NCI-H1092 (cell line): ENCODE measurements around the gene MICAL3.

Source experiments
- DNase-seq: peaks from one replicate; lab custom pipeline; 2025; lab: John Stamatoyannopoulos, UW

Gene MICAL3

DNA sequence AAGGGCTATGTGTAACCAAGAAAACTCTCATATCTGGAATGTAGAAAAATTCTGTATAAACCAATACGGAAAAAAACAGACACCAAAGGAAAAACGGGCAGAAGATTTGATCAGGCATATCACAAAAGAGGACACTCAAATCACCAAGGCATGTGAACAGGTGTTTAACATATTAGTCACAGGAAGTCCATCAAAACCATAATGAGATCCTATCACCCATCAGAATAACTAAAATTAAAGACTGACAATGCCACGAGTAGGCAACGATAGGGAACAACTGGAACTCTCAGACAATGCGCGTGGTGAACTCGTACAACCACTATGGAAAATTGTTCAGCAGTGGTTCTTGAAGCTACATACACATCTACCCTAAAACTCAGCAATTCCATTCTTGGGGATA is 94.5 kb downstream of the MICAL3 start:
- no peak for DNase-seq

DNA sequence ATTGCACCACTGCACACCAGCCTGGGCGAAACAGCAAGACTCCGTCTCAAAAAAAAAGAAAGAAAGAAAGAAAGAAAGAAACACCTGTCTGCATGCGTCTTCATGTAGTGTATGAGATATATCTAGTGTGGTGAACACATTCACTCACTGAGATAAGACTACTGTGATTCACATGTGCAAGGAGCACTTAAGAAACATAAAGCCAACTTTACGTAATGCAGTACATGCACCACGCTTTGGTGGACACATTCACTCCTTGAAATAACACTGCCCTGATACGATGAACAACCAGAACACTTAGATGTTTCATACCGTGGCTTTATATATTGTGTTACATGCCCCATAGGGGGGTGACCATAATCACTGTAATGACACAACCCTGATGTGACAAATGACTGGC is 96.0 kb downstream of the MICAL3 start:
- no peak for DNase-seq

DNA sequence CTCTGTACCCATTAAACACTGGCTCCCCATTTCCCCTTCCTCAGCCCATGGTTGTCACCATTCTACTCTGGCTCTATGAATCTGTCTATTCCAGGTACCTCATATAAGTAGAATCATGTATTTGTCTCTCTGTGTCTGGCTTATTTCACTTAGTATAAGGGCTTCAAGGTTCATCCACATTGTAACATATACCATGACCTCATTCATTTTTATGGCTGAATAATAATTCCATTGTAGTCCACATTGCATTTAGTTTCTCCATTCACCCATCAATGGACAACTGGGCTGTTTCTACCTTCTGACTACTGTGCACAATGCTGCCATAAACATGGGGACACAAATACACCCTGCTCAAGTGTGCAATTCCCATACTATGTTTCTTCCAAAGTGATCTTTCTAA is 97.3 kb downstream of the MICAL3 start:
- no peak for DNase-seq

DNA sequence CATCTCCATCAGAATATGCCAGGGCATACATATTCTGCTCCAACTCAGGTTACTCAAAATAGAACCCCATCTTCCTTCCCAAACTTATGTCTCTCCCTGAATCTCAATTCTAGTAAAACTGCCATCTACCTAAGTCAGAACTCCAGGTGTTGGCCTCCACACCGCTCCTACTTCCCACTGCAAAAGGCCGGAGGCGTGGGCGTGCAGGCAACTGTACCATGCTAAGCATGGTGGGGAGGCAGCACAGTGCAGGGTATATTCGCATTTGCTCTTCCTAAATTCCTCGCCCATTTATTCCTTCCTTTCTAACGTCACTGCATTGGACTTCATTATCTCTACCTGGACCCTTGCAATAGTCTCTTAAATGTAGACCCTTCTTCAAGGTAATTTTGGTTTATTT is 97.8 kb downstream of the MICAL3 start:
- no peak for DNase-seq

DNA sequence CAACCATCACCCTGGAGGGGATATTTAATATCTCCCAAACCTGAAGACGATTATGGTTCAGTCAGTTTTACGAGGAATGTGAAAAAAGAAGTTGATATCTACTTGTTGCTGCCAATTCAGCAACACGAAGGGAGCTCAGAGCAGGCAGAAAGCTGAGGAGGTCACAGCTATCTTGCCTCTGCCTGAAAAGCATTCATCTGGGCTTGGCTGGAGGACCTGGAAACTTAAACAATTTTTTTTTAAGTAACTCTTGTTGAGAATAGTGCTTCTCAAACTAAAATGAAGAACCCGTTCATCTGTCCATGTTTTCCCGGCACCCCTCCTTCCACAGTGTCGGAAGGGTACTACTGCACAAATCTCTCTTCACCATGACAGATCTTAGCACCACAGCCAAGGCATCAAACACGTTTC is 98.9 kb downstream of the MICAL3 start:
- DNase-seq = no peak

DNA sequence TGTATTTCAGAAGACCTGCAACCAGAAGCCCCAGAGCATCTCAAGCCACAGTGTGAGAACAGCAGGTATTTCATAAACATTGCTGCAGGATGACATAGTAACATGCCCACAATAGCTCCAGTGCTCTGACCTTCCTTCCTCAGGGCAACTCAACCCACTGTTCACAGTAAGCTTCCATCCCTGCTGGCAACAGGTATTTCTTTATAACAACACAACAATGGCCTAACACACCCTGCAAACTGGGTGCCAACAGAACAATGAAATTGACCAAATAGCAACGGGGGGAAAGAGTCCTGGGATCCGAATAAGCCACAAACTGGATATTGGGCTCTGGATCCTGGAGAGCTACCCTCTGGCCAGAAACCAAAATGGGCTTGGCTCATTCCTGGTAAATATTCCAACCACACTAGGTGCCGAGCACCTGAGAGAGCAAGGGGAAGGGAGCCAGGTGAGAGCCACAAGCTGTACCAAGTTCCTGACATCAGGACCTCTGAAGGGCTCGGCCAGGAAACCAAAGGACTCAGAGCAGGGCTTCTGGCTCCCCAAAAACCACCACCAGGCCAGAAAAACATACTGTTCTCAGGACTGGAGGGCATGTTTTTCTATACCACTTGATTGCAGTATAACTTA is 99.5 kb downstream of the MICAL3 start:
- no peak for DNase-seq

DNA sequence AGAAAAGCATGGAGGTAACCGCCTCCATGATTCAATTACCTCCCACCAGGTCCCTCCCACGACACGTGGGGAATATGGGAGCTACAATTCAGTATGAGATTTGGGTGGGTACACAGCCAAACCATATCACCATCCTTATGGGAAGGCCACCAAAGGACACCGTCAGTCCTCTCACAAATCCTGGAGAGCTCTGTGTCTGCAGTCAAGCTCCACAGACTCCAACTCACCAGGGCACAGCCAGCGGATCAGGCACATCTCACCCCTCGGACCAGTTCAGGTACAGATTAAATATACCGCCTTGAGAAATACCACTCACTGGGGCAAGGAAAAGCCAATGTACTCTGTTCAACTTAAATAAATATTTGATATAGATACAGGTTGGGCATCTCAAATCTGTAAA is 100.3 kb downstream of the MICAL3 start:
- no peak for DNase-seq

DNA sequence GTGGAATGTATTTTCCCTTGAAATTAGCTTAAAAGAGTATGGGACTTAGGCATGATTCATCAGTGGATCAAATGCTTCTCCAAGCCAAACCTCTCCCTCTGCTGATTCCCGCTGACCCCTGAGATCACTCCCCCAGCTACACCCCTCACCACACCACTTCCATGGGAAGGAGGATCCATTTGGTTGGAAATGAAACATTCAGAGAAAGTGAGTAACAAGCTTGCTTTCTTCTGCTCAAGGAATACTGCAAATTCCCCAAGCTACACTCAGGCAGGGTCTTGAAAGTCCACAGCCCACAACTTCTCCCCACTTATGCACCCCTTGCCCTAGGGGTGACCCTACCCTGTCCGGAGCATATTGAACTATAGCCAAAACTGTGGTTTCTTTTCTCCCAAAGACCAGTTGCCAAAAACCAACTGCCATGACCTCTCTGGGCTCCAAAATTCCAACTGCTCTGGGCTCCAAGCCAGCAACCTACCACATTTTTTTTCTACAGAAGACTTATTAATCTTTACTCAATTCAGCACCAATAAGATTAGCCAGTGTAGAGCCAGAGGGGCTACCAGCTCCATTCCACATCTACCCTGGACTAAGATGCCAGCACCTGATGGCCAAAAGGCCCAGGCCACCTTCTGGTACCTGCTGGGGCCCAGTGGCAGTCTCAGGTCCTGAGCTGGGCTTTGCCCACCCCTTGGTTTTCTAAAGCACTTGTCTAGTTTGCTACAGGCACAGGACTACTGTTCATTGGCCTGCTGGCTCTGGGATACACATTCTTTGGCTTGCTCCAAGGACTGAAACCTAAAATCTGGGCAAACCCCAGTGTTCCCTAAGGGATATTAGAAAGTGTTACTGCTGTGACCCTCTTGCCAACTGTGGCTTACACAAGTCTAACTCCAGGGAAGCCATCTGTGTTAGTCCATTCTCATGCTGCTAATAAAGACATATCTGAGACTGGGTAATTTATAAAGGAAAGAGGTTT is 101.1 kb downstream of the MICAL3 start:
- no peak for DNase-seq

DNA sequence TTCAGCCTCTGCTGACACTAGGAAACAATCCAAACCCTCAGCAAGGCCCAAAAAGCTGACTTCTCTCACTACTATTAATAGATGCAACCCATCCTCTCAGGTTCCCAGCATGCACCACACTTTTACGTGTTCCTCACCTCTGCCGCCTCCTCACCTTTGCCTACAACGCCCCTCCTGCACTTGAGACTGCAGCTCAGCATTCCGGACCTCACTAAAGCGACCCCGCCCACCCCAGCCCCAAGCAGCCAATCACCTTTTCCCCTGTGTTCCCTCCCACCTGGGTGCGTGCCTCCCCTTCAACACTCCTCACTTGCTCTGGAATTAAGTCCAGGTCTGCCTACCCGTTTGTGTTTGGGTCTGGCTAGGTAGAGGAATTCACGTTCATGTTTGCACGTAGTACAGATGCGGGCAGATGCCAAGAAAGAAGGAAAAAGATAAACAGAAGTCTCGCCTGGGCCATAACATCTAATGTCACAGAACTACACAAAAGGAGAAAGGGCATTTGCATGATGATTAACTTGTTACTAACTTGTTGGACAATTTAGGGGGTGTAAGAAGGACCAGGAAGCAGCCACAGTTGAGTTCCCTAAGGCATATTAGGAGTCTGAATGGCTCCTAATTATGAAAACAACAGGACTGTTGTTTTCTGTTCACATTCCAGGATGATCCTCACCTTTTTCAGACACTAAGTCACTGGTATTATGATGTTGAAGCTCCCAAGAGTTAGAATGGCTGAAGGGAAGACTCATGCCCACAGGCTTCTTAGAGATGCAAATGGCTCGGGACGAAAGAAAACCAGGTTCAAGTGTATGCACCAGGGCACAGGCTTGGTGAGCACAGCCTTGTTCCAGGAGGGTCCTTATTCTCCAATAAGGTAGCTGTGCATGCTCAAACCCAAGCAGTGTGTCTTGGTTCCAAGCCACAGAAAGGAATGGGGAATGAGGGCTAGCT is 102.2 kb downstream of the MICAL3 start:
- no peak for DNase-seq

DNA sequence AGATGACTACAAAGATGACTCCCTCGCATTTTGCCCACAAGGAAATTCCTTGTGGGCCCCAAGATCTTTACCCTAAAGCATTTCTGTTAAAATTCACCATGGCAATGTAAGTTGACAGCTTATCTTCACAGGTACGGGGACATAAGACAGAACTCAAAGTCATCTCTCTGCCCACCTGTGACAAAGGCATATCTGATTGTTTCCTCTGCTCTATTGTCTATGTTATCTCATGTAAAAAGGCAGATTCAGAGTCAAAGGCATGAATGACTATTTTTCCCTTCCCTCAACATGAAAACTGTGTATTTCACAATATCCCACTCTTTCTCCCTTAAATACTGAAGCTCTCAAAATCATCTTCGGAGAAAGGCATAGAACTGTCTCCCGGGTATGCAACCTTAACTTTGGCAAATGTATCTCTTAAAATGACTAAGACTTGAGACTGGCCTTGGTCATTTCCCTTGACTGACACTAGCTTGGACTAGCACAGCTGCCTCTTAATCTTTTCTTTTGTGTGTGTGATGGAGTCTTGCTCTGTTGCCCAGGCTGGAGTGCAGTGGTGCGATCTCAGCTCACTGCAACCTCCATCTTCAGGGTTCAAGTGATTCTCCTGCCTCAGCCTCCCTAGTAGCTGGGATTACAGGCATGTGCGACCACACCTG is 103.2 kb downstream of the MICAL3 start:
- DNase-seq = no peak

DNA sequence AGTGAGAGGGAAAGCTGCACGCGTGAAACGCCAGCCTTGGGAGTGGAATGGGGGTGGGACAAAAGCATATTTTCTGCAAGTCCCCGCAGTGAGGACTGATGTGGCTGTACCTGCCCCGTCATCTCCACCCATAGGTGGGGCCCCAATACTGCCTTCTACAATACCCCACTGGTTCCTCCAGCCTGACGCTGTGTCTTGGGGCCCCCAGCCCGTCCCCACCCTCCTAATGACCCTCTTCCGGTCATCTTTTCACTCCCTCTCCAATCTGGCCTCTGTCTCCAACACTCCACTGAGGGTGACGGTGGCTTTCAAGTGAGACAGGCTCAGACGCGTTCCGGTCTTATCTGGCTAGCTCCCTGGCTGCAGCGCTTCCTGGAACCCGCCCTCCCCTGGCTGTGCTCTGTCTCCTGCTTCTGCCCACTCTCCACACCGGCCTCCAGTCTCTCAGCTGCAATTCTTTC is 104.2 kb downstream of the MICAL3 start:
- no peak for DNase-seq

DNA sequence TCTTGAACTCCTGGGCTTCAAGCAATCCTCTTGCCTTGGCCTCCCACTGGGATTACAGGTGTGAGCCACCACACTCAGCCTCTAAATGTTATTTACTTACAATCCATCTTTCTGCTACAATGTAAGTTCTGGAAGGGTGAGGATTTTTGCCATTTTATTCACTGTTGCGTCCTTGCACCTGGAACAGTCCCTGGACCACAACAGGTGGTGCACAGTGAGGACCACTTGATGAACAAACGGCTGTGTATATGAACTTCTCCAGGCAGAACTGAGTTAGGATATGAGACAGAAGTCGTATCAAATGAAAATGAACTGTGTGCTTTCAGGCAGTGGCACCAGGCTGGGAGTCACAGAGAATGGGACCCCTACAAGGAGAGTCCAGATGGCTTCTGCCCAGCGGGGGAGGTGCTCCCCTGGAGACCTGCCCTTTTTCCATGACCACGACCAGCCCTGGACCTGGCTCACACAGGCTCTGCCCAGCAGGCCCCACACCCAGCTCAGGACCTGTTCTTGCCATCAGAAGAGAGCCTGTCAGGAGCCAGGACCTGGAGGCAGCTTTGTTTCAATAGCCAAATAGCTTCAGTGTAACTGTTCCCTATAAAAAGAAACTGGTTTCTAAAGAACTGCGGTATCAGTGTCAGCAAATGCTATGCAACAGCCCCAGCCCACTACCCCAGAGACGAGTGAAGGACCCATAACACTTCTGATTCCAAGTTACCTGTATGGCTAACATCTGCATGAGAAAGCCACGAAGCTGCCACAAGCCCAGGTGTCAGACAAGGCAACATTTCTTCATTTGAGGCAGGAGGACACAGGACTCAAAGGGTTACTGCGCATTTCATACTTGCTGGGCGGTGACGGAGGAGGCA is 104.9 kb downstream of the MICAL3 start:
- DNase-seq = no peak

DNA sequence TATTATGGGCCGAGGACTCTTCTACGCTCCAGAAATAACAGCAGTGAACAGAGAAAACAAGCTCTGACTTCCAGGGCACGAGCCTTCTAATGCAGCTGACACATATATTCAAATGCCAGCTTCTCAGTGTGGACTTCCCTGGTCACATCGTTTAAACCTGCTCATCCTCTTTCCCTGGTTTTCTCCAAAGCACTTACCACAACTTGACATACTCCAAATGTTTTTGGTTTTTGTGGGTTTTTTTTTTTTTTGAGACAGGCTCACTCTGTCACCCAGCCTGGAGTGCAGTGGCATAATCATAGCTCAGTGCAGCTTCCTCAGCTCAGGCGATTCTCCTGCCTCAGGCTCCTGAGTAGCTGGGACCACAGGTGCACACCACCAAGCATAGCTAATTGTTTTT is 105.5 kb downstream of the MICAL3 start:
- no peak for DNase-seq

DNA sequence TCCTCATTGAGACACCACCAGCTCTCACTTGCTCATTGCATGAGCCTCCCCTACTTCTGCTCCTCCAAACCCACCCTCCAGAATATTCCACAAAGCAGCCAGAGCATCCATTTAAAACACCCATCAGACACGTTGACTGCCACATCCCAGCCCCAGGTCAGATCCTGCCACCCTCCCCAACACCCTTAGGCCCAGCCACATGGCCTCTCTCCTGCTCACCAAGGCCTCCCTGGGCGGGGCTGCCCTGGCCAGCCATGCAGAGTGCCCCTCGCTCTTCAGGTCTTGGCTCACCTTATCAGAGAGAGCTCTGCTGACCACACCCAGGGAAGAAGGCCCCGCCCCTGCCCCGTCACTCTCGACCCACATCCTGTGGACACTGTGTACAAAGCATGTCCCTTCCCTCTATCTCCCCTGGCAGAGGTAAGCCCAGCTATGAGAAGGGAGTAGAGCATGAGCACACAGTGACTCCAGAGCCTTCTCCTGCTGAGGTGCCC is 106.8 kb downstream of the MICAL3 start:
- no peak for DNase-seq

DNA sequence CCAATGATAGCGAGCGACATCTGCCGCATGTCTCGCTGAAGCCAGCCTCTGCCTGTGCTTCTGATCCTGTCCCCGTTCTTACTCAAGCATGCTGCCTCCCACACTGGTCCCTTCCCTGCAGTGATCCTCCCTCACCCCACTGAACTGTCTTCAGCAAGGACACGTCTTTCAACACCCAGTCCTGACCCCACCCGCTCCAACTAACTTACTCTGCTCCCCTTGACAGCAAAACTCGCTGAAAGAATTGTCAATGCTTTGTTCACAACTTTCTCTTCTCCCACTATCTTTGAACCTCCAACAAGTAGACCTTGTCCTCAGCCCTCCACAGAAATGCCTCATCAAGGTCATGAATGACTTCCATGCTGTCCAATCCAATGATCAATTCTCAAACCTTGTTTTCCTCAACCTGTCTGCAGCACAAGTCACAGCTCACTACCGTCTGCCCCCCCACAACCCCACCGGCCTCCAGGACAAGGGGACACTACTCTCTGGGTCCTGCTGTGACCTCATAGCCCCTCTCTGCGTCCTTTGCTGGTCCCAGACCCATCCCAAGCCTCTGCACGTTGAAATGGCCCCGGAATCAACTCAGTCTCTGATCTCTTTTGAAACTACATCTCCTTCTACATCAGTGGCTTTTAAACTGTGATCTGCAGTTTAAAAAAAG is 108.0 kb downstream of the MICAL3 start:
- DNase-seq = no peak

DNA sequence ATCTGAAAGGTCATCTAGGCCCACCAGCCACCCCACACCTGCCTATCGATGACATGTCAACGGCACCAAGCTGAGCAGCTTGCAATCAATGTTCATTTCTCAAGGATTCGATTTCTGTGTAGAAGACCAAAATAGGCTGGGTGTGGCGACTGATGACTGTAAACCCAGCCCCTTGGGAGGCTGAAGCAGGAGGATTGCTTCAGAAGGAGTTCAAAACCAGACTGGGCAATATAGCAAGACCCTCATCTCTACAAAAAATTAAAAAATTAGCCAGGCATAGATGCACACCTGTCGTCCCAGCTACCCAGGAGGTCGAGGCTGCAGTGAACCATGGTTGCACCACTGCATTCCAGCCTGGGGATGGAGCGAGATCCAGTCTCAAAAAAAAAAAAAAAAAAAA is 108.7 kb downstream of the MICAL3 start:
- no peak for DNase-seq

DNA sequence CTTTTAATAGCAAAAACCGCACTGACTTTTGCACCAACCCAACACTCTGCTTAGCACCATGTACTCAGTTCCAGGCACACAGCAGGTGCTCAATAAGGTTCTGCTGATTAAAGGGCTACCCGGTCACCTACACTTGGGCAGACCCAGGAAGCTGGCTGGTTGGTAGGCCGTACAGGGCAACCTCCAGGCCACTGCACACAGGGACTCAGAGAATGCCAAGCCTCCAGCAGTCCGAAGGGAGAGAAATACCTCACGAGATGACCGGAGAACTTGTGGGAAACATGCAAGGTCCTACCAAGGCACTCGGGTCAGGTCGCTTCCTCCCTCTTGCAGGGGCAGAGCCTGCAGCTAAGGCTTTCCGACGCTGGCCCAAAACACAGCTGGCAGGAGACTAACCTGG is 109.2 kb downstream of the MICAL3 start:
- no peak for DNase-seq

DNA sequence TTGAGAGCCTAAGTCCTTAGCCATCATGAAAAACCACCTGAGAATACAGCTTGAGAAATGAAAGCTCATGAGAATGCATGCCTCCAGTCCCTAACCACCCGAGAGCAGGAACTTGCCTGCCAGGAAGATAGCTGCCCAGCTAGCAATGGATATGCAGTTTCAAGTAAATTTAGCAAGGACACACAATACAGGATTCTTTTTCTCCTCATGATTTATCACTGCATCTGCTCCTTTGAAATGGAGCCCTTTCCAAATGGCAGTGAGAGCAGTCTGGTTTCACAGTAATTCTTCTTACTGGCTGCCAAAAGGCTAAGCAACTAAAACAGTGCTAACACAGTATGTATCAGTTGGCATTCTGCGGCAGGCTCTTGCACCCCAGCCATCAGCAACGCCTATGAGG is 109.9 kb downstream of the MICAL3 start:
- DNase-seq = no peak

DNA sequence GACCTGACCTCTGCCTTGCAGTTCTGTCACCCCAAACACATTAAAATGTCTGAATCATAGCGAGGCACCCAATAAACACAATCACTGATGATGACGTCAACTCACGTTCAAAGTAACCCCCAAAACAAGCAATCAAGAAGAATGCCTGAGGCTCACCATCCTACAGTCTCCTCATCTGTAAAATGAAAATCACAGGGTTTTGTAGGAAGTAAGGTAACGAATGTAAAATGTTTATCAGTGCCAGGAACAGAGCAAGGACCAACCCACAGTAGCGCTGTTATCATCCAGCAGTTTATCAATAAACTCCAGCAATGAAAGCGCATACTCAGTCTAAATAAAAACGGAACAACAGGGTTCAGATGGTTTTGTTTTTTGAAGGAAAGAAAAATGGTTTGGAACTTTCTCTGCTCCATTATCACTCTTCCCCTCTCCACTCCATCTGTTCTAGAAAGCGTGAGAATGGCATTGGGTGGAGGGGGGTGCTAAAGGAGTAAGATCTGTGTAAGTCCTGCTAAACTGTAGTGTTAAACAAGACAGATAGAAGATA is 110.5 kb downstream of the MICAL3 start:
- DNase-seq = no peak
